ENCODE measurements around the gene NEK6.

DNA sequence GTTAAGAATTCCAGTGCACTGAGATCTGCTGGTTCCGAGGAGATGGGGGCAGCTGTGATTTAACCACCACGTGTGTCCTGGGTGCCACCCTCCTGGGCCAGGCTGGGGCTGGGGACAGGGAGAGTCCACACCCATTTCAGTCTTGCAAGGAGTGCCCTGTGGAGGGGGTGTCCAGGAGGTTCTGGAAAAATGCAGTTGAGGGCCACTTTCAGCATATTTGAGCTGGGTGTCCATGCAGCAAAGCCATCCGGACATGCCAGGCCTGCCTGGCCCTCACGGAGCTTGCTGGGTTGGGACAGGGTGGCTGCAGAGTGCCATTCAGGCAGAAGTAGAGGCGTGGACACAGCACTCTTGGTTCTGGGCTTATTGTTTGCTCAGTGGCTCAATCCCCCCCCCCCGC lies 68.1 kb downstream of the NEK6 start:
- TF ChIP-seq, protein P1, sequence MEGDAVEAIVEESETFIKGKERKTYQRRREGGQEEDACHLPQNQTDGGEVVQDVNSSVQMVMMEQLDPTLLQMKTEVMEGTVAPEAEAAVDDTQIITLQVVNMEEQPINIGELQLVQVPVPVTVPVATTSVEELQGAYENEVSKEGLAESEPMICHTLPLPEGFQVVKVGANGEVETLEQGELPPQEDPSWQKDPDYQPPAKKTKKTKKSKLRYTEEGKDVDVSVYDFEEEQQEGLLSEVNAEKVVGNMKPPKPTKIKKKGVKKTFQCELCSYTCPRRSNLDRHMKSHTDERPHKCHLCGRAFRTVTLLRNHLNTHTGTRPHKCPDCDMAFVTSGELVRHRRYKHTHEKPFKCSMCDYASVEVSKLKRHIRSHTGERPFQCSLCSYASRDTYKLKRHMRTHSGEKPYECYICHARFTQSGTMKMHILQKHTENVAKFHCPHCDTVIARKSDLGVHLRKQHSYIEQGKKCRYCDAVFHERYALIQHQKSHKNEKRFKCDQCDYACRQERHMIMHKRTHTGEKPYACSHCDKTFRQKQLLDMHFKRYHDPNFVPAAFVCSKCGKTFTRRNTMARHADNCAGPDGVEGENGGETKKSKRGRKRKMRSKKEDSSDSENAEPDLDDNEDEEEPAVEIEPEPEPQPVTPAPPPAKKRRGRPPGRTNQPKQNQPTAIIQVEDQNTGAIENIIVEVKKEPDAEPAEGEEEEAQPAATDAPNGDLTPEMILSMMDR (conservative IDR thresholded peaks at IDR 0.05; ENCODE audit: low read depth, low read length): no peak
- no peak for TF ChIP-seq EZH2 (IDR thresholded peaks at IDR 0.05; ENCODE audit: low read length, unreplicated experiment)
